T47D (cell line): ENCODE results near the gene MOV10L1.
A peak's percentile ranks its signal among the peaks of the same experiment; 100 is the strongest.

Experiments
- DNase-seq, 2 experiments: peaks; one replicate each; pipeline versions ENCODE4 v3.0.0 to v3.0.0-alpha.2; 2011 to 2012; ENCODE audit warnings: low read depth in 1 of 2, low spot score in 1 of 2
- JUND ChIP-seq: IDR thresholded peaks from 2 replicates; pipeline ENCODE4 v1.6.1; 2012; ENCODE audit warnings: low read depth
- in situ Hi-C: cut with HindIII; loops from 2 replicates; pipeline ENCODE4 v1.10.0; 2016; ENCODE audit warnings: low sequenced_read_pairs, low pct_unique_long_range_greater_than_20kb

Gene MOV10L1

GRCh38 chr22:50074551-50075530, 15.0 kb upstream of the MOV10L1 start:
- TF ChIP-seq JUND: no peak
- in situ Hi-C loops: no loop called here
- peak in 1 of 2 experiments; percentile 83 for DNase-seq

GRCh38 chr22:50076646-50077535, 12.9 kb upstream of the MOV10L1 start:
- TF ChIP-seq JUND: no peak
- no peak for DNase-seq
- in situ Hi-C loops: no loop called here

GRCh38 chr22:50078246-50078645, 11.6 kb upstream of the MOV10L1 start:
- no peak for TF ChIP-seq JUND
- in situ Hi-C loops: no loop called here

GRCh38 chr22:50078761-50079160, 11.0 kb upstream of the MOV10L1 start:
- DNase-seq: no peak
- in situ Hi-C loops: no loop called here
- TF ChIP-seq JUND: no peak

More at GRCh38 chr22:50078246-50078645, 11.6 kb upstream of the MOV10L1 start:
- no peak for DNase-seq

GRCh38 chr22:50080077-50080465, 9.7 kb upstream of the MOV10L1 start:
- in situ Hi-C loops: no loop called here
- no peak for DNase-seq

GRCh38 chr22:50081426-50082196, 8.2 kb upstream of the MOV10L1 start:
- TF ChIP-seq JUND: no peak
- no peak for DNase-seq
- in situ Hi-C loops: no loop called here

More at GRCh38 chr22:50080077-50080465, 9.7 kb upstream of the MOV10L1 start:
- no peak for TF ChIP-seq JUND

- in situ Hi-C loops: no loop called here
These were observed 7.5 kb upstream of the MOV10L1 start for GRCh38 chr22:50082197-50082715.

GRCh38 chr22:50082961-50083461, 6.8 kb upstream of the MOV10L1 start:
- TF ChIP-seq JUND: no peak
- in situ Hi-C loops: no loop called here
- no peak for DNase-seq

More at GRCh38 chr22:50082197-50082715, 7.5 kb upstream of the MOV10L1 start:
- no peak for TF ChIP-seq JUND
- DNase-seq: no peak

- no peak for TF ChIP-seq JUND
- DNase-seq: no peak
- in situ Hi-C loops: no loop called here
These were observed 6.2 kb upstream of the MOV10L1 start for GRCh38 chr22:50083462-50084079.

- TF ChIP-seq JUND: no peak
- DNase-seq: no peak
- in situ Hi-C loops: no loop called here
These were observed 5.7 kb upstream of the MOV10L1 start for GRCh38 chr22:50084080-50084477.

- no peak for DNase-seq
- no peak for TF ChIP-seq JUND
- in situ Hi-C loops: no loop called here
These were observed 5.2 kb upstream of the MOV10L1 start for GRCh38 chr22:50084614-50085021.
